Colonic mucosa (tissue), 4 donors: ENCODE data around the gene DAZ4. TPM values are rescaled to one million over a fixed set of nuclear protein-coding genes. Genes with fewer than 3 reads are reported as not detected.
"Not testable (repeated sequence)": the region's sequence is repeated elsewhere in the genome, so short reads cannot be mapped to it uniquely, and the experiment has no call there.

Experiments used
- DNase-seq: peaks from one replicate; pipeline ENCODE4 v3.0.0-alpha.2; 2020
- H3K27ac ChIP-seq: fragments of 200-600 bp; one replicate; pipeline ENCODE4 v1.8.0; 2021
- H3K27me3 ChIP-seq: fragments of 200-600 bp; one replicate; pipeline ENCODE4 v1.8.0; 2021
- H3K36me3 ChIP-seq: fragments of 200-600 bp; one replicate; pipeline ENCODE4 v1.8.0; 2021
- H3K4me1 ChIP-seq: fragments of 200-600 bp; one replicate; pipeline ENCODE4 v1.8.0; 2021; ENCODE audit warnings: mild to moderate bottlenecking
- H3K4me3 ChIP-seq: fragments of 200-600 bp; one replicate; pipeline ENCODE4 v1.8.0; 2021
- H3K9ac ChIP-seq, 2 donors: one replicate each; pipeline ENCODE4 v1.7.0; 2013; ENCODE audit warnings: control low read depth in 2 of 2, low read depth in 2 of 2, low read length in 2 of 2
- H3K9me3 ChIP-seq: fragments of 200-600 bp; one replicate; pipeline ENCODE4 v1.8.0; 2021
- intact Hi-C: fragments of 100-400 bp; cut with DNase I; formaldehyde crosslinking; loops from one replicate; pipeline ENCODE4 v1.14.1; 2022
- total RNA-seq, 2 donors: library from RNA; stranded (reverse); fragmentation: NEBNext Ultra II Directional in 1 of 2; extraction: Animal tissue kit (Norgen Biotek cat#: 25700) in 1 of 2; gene quantifications; one replicate each; pipeline ENCODE4 v1.2.1, GENCODE V29; 2021
- donor health status: healthy.
- donor health status: DM: no; HTN: no; CAD: no.
- donor health status: DM: no; HTN: no; CAD: no.

Gene DAZ4, protein sequence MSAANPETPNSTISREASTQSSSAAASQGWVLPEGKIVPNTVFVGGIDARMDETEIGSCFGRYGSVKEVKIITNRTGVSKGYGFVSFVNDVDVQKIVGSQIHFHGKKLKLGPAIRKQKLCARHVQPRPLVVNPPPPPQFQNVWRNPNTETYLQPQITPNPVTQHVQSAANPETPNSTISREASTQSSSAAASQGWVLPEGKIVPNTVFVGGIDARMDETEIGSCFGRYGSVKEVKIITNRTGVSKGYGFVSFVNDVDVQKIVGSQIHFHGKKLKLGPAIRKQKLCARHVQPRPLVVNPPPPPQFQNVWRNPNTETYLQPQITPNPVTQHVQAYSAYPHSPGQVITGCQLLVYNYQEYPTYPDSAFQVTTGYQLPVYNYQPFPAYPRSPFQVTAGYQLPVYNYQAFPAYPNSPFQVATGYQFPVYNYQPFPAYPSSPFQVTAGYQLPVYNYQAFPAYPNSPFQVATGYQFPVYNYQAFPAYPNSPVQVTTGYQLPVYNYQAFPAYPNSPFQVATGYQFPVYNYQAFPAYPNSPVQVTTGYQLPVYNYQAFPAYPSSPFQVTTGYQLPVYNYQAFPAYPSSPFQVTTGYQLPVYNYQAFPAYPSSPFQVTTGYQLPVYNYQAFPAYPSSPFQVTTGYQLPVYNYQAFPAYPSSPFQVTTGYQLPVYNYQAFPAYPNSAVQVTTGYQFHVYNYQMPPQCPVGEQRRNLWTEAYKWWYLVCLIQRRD
- total RNA-seq = not detected

DNA sequence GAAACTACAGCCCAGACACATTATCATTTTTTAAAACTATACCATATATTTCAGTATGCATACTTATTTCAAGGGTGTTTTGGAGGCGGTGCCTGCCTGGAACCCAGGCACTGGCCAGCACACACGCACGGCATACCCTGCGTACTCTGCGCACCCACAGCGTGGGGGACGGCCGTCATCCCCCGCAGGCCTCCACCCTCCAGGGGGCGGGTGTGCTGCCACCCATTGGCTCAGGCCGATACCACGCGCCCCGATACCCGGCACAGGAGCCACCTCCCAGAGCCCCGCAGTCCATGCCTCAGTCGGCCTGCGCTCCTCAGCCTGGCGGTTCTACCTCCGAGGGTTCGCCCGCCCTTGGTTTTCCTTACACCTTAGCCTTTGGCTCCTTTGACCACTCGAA, at the start of gene DAZ4:
TSS of gene DAZ4 (plus strand) at position 301 of the 400 bp plus-strand sequence. CDS start 208 bp downstream, outside the sequence.
- H3K4me1 ChIP-seq, H3K27me3 ChIP-seq, H3K27ac ChIP-seq, H3K9me3 ChIP-seq, H3K36me3 ChIP-seq, intact Hi-C loops, H3K9ac ChIP-seq, DNase-seq, H3K4me3 ChIP-seq: not testable (repeated sequence)

- DNase-seq, intact Hi-C loops, H3K27me3 ChIP-seq, H3K4me1 ChIP-seq, H3K4me3 ChIP-seq, H3K9ac ChIP-seq, H3K9me3 ChIP-seq, H3K36me3 ChIP-seq, H3K27ac ChIP-seq: not testable (repeated sequence)
Measured at GRCh38 chrY:24813293-24813692, 20.4 kb upstream of the DAZ4 start, which contains the start of gene DAZ3. DAZ3 (minus strand) TSS chrY:24813393; CDS start chrY:24813185, 208 bp downstream.

GRCh38 chrY:24821836-24822235, 11.9 kb upstream of the DAZ4 start:
- H3K27me3 ChIP-seq, H3K27ac ChIP-seq, DNase-seq, H3K9me3 ChIP-seq, H3K4me1 ChIP-seq, H3K36me3 ChIP-seq, H3K9ac ChIP-seq, H3K4me3 ChIP-seq, intact Hi-C loops: not testable (repeated sequence)

- intact Hi-C loops, H3K9me3 ChIP-seq, DNase-seq: not testable (repeated sequence)
Measured at GRCh38 chrY:24824184-24824879, 9.4 kb upstream of the DAZ4 start.

DNA sequence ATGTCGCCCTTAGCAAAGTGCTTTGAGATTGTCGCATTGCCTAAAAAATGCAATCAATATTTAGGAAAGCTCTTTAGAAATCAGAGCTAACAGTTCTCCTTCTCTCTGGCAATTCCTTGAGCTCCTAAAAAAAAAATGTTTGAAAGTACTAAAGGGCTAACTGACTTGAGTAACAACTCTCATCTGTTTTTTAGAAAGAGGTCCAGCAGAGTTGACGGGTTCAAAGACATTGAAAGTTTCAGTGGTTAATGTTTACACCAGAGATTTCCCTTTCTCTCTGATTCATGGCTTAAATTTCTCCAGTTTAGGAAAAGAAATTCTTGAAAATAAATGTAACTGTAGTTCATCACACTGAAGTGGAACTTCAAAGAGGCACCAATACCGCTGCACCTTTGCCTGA, 8.7 kb upstream of the DAZ4 start:
- intact Hi-C loops, H3K4me3 ChIP-seq, H3K9me3 ChIP-seq, H3K27me3 ChIP-seq, H3K36me3 ChIP-seq, H3K27ac ChIP-seq, H3K4me1 ChIP-seq, DNase-seq, H3K9ac ChIP-seq: not testable (repeated sequence)

More at GRCh38 chrY:24824184-24824879, 9.4 kb upstream of the DAZ4 start:
- not testable (repeated sequence) for H3K9ac ChIP-seq, H3K27me3 ChIP-seq, H3K4me3 ChIP-seq, H3K36me3 ChIP-seq, H3K27ac ChIP-seq, H3K4me1 ChIP-seq

Other genes starting within 250 kb of the DAZ4 start
- gene BPY2B, start 215.9 kb upstream of the DAZ4 start, total RNA-seq = not detected
- gene DAZ3, start 20.5 kb upstream of the DAZ4 start, total RNA-seq = not detected
- gene BPY2C, start 218.2 kb downstream of the DAZ4 start, total RNA-seq = not detected